GM21515 (cell line): ENCODE data around the gene MGLL.

Source experiments
- ATAC-seq: cut with Tn5 transposase; IDR thresholded peaks from one replicate; pipeline ENCODE4 v1.9.1; 2021; ENCODE audit not compliant: unreplicated experiment

MGLL gene

GRCh38 chr3:127789990-127790881 lies 32.1 kb downstream of the MGLL start:
- ATAC-seq, result no peak

GRCh38 chr3:127789051-127789450 lies 33.3 kb downstream of the MGLL start:
- ATAC-seq, result no peak

- no peak for ATAC-seq
Observed at GRCh38 chr3:127788451-127788909, 33.8 kb downstream of the MGLL start.

GRCh38 chr3:127787571-127788365 lies 34.5 kb downstream of the MGLL start:
- no peak for ATAC-seq

GRCh38 chr3:127787071-127787490 lies 35.2 kb downstream of the MGLL start:
- ATAC-seq, result no peak

- no peak for ATAC-seq
Observed at GRCh38 chr3:127786353-127787070, 35.8 kb downstream of the MGLL start.

GRCh38 chr3:127785711-127786265 lies 36.5 kb downstream of the MGLL start:
- ATAC-seq, result no peak

GRCh38 chr3:127784865-127785710 lies 37.2 kb downstream of the MGLL start:
- ATAC-seq, result no peak

- no peak for ATAC-seq
Observed at GRCh38 chr3:127784283-127784682, 38.0 kb downstream of the MGLL start.

GRCh38 chr3:127783642-127784160 lies 38.6 kb downstream of the MGLL start:
- no peak for ATAC-seq

GRCh38 chr3:127783166-127783565 lies 39.1 kb downstream of the MGLL start:
- no peak for ATAC-seq

- no peak for ATAC-seq
Observed at GRCh38 chr3:127781411-127782001, 40.8 kb downstream of the MGLL start.

- no peak for ATAC-seq
Observed at GRCh38 chr3:127780536-127781400, 41.5 kb downstream of the MGLL start.

GRCh38 chr3:127779747-127780146 lies 42.6 kb downstream of the MGLL start:
- ATAC-seq, result no peak

GRCh38 chr3:127777921-127778656 lies 44.2 kb downstream of the MGLL start:
- ATAC-seq, result no peak

GRCh38 chr3:127777332-127777731 lies 45.0 kb downstream of the MGLL start:
- no peak for ATAC-seq

GRCh38 chr3:127776347-127776746 lies 46.0 kb downstream of the MGLL start:
- no peak for ATAC-seq
